ENCODE data around the gene ARSB. TPM values are rescaled to one million over a fixed set of nuclear protein-coding genes. Genes with fewer than 3 reads are reported as not detected.

Gene ARSB
- total RNA-seq, 4 donors from 2014 or later = 9.1 to 12.7 (median 10.7) TPM

DNA sequence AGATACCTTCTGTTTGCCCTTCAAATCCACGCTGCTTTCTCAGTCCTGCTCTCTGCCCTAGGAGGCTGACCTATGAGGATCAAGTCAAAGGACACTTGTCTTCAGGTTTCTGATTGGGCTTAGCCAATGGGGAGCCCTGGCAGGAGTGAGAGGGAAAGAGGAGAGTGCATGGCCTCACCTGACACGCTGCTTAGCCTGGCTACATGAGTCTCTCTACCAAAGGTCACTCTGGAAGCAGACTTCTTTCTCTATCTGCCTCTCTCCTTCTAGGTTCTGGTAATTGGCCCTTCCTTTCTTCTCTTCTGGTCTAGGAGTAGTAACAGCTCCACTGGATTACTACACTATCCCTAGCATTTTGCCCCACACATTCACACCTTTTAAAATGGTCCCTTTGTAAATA is 13.1 kb downstream of the ARSB start:
- Histone ChIP-seq H3K4me1 (peaks cover 25 to 63% (median 43%) of the 10 kb centered on the region in 4 donors), H3K27ac (peak overlapping the region; percentile 28 to 65 (median 55)), H3K36me3 (no peaks in the 10 kb centered on the region), H3K27me3 (no peaks in the 10 kb centered on the region), H3K9me3 (no peaks in the 10 kb centered on the region), H3K4me3 (no peak overlapping the region)
- WGBS, 2 donors (ENCODE audit: low coverage in 1 of 2) = 42% methylated on average over 2 of the region's 2 CpGs; no CpG with 5 or more reads in 1 of the 2 donors
- TF ChIP-seq CTCF (IDR thresholded peaks at IDR 0.05) (no peak), EP300 (IDR thresholded peaks at IDR 0.05; ENCODE audit: low read depth) (no peak), POLR2A (IDR thresholded peaks at IDR 0.05) (no peak), POLR2AphosphoS5 (IDR thresholded peaks at IDR 0.05) (no peak)
- DNase-seq = no peak
- intact Hi-C loops (cut with DNase I; ENCODE audit: low total_unique reads) = no loop called here
- in situ Hi-C loops (cut with MboI; ENCODE audit: low pct_ligation_motif_present in 1 of 4, low pct_unique_long_range_greater_than_20kb in 1 of 4, low sequenced_read_pairs in 3 of 4) = loop anchor here in 1 of 4 donors (25.0 kb wide), 1 partner anchor 635 kb away; no protein-coding TSS in a partner anchor

GRCh38 chr5:78968781-78969180 is 16.3 kb downstream of the ARSB start:
- 58 to 71% methylated on average over 3 to 5 of the region's 5 CpGs for WGBS, 2 donors (ENCODE audit: low coverage in 1 of 2)
- in situ Hi-C loops (cut with MboI; ENCODE audit: low pct_ligation_motif_present in 1 of 4, low pct_unique_long_range_greater_than_20kb in 1 of 4, low sequenced_read_pairs in 3 of 4) = loop anchor here in 1 of 4 donors (25.0 kb wide), 1 partner anchor 631 kb away; no protein-coding TSS in a partner anchor
- peak overlapping the region; percentile 66 to 75 (median 68) for H3K27ac ChIP-seq

DNA sequence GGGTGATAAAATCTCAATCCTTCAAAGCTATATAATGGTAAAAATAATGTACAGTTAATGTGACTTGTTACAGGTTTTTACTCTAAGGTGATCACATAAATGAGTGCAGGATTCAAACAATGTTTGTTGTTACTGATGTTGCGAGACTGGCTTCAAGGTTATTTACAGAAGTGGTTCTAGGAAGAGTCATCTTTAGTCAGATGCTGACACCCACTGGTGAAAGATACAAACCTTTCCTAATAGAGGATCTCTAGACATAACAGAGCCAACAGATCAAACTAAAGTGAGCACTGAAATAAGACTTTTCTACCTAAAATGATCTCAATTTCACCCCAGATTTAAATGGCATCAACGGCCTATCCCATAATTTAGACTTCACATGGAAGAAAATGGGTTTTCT is 20.2 kb downstream of the ARSB start:
- no peak for DNase-seq
- Histone ChIP-seq H3K27ac (no peak overlapping the region), H3K27me3 (no peaks in the 10 kb centered on the region), H3K4me1 (peaks cover 0 to 10% (median 2%) of the 10 kb centered on the region in 4 donors), H3K9me3 (no peaks in the 10 kb centered on the region), H3K36me3 (no peaks in the 10 kb centered on the region), H3K4me3 (no peak overlapping the region)
- intact Hi-C loops (cut with DNase I; ENCODE audit: low total_unique reads) = loop anchor here (5.0 kb wide), 1 partner anchor 428 kb away; no protein-coding TSS in a partner anchor
- in situ Hi-C loops (cut with MboI; ENCODE audit: low pct_ligation_motif_present in 1 of 4, low pct_unique_long_range_greater_than_20kb in 1 of 4, low sequenced_read_pairs in 3 of 4) = loop anchor here in 1 of 4 donors (25.0 kb wide), 1 partner anchor 628 kb away; no protein-coding TSS in a partner anchor
- TF ChIP-seq EP300 (IDR thresholded peaks at IDR 0.05; ENCODE audit: low read depth) (no peak), POLR2A (IDR thresholded peaks at IDR 0.05) (no peak), POLR2AphosphoS5 (IDR thresholded peaks at IDR 0.05) (no peak), CTCF (IDR thresholded peaks at IDR 0.05) (peak; percentile 35 to 63 (median 48))
- WGBS, 2 donors (ENCODE audit: low coverage in 1 of 2) = 55 to 59% methylated on average over 2 of the region's 2 CpGs

More at GRCh38 chr5:78968781-78969180, 16.3 kb downstream of the ARSB start:
- TF ChIP-seq POLR2A (IDR thresholded peaks at IDR 0.05) = no peak
- TF ChIP-seq POLR2AphosphoS5 (IDR thresholded peaks at IDR 0.05) = peak in 1 of 3 donors; percentile 29
- Histone ChIP-seq H3K36me3 (no peaks in the 10 kb centered on the region), H3K4me3 (no peak overlapping the region), H3K9me3 (no peaks in the 10 kb centered on the region), H3K4me1 (peaks cover 13 to 49% (median 28%) of the 10 kb centered on the region in 4 donors), H3K27me3 (no peaks in the 10 kb centered on the region)
- peak; percentile 48 for DNase-seq
- intact Hi-C loops (cut with DNase I; ENCODE audit: low total_unique reads) = no loop called here

- intact Hi-C loops (cut with DNase I; ENCODE audit: low total_unique reads) (loop anchor here (5.0 kb wide), 1 partner anchor 424 kb away; no protein-coding TSS in a partner anchor), in situ Hi-C loops (cut with MboI; ENCODE audit: low pct_ligation_motif_present in 1 of 4, low pct_unique_long_range_greater_than_20kb in 1 of 4, low sequenced_read_pairs in 3 of 4) (loop anchor here in 1 of 4 donors (25.0 kb wide), 1 partner anchor 624 kb away; no protein-coding TSS in a partner anchor)
- Histone ChIP-seq H3K9me3 (no peaks in the 10 kb centered on the region), H3K36me3 (no peaks in the 10 kb centered on the region), H3K4me1 (peaks cover 0 to 17% (median 7%) of the 10 kb centered on the region in 4 donors), H3K27me3 (no peaks in the 10 kb centered on the region), H3K27ac (no peak overlapping the region), H3K4me3 (no peak overlapping the region)
- 90% methylated on average over 1 of the region's 1 CpG; no CpG with 5 or more reads in 1 of the 2 donors for WGBS, 2 donors (ENCODE audit: low coverage in 1 of 2)
- no peak for DNase-seq
- TF ChIP-seq EP300 (IDR thresholded peaks at IDR 0.05; ENCODE audit: low read depth) (no peak), CTCF (IDR thresholded peaks at IDR 0.05) (no peak), POLR2AphosphoS5 (IDR thresholded peaks at IDR 0.05) (no peak), POLR2A (IDR thresholded peaks at IDR 0.05) (no peak)
Measured at GRCh38 chr5:78961743-78962142, 23.4 kb downstream of the ARSB start.

All from transverse colon (tissue), 4 donors.